HS-5 (cell line): ENCODE results near the gene CHCHD5.
"Not testable (repeated sequence)": the region's sequence is repeated elsewhere in the genome, so short reads cannot be mapped to it uniquely, and the experiment has no call there.

Experiments used
- DNase-seq: peaks from one replicate; pipeline ENCODE4 v3.0.0-alpha.2; 2012; ENCODE audit warnings: low read depth

The CHCHD5 gene, protein sequence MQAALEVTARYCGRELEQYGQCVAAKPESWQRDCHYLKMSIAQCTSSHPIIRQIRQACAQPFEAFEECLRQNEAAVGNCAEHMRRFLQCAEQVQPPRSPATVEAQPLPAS

DNA sequence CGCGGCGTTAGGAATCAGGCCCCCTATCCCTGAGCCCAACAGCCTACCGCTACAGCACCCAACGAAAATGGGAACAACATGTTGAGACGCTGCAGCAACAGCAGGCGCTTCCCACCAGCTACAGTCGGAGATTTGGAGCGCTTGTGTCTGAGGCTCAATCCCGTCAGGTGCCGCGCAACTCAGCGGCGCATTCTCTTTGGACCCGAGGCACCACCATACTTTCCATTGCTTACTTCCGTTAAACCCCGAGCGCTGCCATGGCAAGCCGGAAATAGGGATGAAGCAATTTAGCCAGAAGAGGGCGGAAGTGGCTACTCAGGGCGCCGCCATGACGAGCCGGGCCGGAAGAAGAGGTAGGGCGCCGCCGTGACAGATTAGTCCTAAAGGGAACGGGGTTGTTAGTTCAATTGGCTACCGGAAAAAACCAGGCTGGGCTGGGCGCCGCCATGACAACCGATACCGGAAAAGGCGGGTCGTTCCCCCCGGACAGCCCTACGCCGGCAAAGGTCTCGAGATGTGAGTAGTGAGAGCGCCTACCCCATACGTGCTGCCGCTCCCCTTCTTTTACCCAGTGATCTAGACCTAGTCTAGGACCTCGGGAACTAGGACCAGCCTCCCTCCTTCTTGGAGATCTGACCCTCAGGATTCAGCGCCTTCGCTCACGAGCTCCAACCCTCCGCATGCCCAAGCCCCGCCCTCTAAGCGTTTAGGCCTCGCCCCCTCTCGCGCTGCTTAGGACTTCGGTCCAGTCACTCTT is at the start of gene CHCHD5:
TSS of gene CHCHD5 (plus strand) at position 476 of the 757 bp plus-strand sequence. CDS start at position 515, 39 bp downstream.
- DNase-seq: peak; percentile 92

GRCh38 chr2:112534826-112535225 is 49.6 kb upstream of the CHCHD5 start:
- no peak for DNase-seq

DNA sequence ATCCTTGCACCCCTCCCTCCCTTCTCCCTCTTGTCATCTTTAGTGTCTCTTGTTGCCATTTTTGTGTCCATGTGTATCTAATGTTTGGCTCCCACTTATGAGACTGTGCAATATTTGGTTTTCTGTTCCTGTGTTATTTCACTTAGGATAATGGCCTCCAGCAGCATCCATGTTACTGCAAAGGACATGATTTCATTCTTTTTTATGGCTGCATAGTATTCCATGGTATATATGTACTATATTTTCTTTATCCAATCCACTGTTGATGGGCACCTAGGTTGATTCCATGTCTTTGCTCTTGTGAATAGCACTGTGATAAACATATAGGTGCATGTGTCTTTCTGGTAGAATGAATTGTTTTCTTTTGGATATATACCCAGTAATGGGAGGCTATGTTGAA is 47.7 kb upstream of the CHCHD5 start:
- not testable (repeated sequence) for DNase-seq

- no peak for DNase-seq
Observed at GRCh38 chr2:112539306-112539705, 45.1 kb upstream of the CHCHD5 start.

- no peak for DNase-seq
Observed at GRCh38 chr2:112540906-112541305, 43.5 kb upstream of the CHCHD5 start.

DNA sequence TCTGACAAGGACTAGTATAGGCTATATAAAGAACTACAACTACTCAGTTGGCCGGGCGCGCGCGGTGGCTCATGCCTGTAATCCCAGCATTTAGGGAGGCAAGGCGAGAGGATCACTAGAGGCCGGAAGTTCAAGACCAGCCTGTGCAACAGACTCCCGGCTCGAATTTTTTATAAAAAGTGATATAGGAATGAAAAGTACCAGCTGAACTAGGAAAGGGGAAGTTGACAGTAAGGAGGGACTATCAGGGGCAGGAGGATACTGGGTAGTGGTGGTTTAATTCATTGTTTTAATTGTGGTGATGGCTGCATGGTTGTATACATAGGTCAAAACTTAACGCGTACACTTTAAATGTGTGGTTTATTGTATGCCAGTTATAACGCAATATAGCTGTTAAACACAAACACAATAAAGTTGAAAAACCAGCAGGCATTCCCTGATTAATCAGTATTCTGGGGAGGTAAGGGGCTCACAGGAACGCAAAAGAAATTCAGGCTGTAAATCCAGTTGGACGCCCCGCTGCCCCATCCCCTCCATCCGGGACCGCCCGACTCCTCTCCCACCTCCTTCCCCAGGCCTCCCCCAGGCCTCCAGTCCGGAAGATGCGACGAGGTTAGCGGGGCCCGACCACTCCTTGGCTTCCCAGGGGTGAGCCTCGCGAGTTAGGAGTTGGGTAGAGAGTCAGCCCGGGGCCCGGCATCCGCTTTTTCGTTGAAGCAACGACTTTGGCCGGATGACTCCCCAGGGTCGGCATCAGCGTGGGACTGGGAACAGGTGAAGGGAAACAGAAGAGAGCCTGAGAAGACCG is 42.9 kb upstream of the CHCHD5 start:
- DNase-seq: no peak

DNA sequence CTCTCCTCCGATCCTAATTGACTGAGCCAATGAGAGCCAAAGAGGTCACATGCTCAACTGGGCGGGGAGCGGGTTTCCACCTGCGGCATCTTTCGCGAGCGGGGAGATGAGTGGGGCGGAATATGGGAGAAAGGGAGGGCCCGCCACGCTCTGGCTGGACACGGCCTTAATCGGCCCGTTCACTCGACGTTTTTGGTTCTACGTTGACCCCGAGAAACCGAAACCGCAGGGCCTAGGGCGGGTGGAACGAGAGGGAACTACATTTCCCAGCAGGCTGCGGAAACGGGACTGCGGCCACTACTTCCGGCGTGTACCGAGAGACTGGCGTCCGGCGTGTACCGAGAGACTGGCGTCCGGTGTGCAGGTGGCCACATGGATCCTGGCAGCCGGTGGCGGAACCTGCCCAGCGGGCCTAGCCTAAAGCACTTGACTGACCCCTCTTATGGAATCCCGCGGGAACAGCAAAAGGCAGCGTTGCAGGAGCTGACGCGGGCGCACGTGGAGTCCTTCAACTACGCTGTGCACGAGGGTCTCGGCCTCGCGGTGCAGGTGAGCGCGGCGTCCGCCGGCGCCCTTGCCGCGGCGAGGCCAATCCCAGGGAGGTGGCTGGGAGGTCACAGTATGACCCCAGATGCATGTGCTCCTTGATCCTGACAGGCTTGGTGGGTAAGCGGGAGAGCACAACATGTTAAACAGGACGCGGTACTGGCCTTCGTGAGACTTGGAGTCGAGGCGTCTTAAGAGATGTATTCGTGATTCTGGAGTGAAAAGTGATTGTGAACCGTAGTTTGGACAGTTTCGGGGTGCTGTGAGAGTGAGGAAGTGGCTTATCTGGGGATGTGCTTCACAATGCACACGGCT is 42.1 kb upstream of the CHCHD5 start, which contains the start of gene POLR1B:
TSS of gene POLR1B (plus strand) at position 343 of the 861 bp plus-strand sequence. CDS start at position 373, 30 bp downstream.
- DNase-seq: peak; percentile 68

GRCh38 chr2:112542984-112543661 is 41.3 kb upstream of the CHCHD5 start:
- DNase-seq: no peak

DNA sequence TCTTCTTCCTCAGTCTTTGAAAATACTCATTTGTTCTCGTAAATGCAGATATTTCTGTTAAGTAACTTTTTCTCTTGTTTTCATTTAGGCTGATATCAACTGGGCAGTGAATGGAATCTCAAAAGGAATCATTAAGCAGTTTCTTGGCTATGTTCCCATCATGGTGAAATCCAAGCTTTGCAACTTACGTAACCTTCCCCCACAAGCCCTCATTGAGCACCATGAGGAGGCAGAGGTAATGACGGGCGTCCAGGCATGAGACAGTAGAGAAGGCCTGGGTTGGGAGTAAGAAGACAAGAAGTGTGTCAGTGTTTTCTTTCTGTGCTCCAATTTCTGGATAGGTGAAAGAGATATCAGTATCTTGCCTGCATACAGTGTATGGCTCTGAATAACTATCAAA is 37.1 kb upstream of the CHCHD5 start:
- DNase-seq: no peak

DNA sequence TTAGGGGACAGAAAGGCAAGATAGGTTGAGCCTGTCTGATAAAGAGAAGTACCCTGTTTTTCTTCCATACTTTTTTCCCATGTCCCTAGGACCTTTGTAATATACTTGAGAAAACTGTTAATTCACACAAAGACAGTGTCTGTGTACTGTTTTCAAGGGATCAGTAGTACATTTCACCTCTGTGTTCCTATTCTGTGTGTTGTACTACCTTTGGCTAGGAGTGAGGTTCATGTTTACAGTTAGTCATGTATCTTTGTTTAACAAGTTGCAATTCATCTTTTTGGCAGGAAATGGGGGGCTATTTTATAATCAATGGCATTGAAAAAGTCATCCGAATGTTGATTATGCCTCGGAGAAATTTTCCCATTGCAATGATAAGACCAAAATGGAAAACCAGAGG is 35.4 kb upstream of the CHCHD5 start:
- DNase-seq: no peak

DNA sequence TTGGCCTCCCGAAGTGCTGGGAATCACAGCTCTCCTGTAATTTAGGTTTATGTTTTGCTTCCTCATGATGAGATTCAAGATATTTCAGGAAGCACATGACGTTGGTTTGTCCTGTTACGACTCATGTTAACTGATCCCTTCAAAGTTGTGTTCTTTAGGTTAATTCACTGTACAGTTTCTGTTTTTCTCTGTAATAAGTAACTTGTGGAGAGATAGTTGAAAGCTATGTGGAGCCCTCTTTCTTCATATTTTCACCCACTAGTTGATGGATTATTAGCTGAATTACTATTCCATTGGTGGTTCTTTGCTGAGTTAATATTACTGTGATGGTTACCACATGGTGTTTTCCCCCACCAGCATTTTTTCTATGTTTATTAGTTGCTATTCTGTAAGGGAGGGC is 18.3 kb upstream of the CHCHD5 start:
- DNase-seq: no peak

GRCh38 chr2:112566508-112566907 is 17.9 kb upstream of the CHCHD5 start:
- DNase-seq: not testable (repeated sequence)

DNA sequence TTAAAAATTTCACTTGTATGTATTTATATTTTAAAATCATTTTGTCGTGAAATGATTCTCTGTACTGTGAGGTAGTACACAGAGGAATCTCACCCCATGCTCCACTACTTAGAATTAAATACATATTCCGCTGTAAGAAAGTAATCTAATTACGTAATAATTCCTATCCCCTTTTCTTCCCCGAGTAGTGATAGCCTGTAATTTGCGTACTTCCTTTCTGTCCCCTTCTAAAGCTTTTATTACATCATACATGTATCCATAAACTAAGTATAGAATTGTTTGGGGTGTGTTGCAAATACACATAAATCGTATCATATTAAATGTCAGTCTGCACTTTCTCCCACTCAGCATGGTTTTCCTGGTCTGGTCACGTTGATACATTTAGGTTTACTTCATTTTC is 12.4 kb upstream of the CHCHD5 start:
- DNase-seq: no peak

GRCh38 chr2:112577756-112578155 is 6.7 kb upstream of the CHCHD5 start:
- no peak for DNase-seq

GRCh38 chr2:112579241-112579640 is 5.2 kb upstream of the CHCHD5 start:
- DNase-seq: peak; percentile 97

- no peak for DNase-seq
Observed at GRCh38 chr2:112580084-112580483, 4.3 kb upstream of the CHCHD5 start.

- peak; percentile 65 for DNase-seq
Observed at GRCh38 chr2:112582314-112582746, 2.1 kb upstream of the CHCHD5 start.

DNA sequence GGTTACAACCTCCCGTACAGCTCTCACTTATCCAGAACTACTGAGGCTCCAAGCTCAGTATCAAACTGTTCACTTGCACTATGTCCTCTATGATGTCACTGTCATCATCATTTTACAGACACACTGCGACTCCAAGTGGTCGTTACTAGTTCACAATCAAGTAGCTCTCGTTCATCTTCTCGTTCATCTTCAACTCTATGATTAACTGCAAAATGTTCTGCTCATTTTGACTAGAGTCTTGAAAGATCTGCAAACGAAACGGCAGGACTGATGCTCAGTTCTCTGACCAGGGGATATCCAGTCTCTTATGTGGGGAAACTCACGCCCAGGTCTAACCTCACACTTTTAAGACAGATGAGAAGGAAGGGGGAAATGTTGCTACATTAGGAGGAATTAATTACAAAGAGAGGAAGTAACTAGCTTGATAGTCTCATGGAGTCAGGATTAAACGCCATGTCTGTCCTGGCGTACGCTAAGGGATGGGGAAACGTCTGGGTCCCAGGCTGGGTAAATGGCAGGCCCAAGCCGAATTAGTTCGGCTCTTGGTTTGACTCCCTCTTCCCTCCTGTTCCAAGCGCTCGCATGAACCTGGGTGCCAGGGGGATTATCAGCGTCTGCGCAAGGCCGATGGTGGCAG is 794 bp upstream of the CHCHD5 start:
- DNase-seq: no peak

DNA sequence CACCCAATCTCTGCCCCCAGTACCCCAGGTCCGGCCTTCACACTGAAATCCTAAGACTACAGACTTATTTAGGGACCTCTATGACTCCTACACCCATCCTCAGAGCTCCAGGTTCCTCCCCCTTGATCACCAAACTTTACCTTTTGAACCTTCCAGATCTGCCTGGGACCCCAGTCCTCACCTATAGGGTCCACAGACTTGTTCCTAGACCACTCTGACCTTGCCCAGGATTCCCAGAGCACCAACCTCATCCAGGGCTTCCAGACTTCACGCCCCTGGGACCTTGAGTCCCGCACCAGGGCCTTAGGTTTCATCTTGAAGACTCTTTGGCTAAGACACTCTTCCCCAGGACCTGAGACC is 462 bp downstream of the CHCHD5 start:
- DNase-seq: no peak

DNA sequence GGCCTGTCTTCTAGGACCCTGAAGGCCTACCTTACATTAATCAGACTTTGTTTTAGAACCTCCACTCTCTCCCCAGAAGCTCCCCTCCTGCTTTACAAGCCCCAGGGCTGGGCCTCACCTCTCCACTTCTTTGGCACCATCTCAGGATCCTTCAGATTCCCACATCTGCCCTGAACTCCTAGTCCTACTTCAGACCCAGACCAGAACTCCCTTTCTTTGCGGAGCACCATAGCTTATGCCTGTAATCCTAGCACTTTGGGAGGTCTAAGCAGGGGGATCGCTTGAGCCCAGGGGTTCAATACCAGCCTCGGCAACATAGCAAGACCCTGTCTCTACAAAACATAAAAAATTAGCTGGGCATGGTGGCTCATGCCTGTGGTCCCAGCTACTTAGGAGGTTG is 991 bp downstream of the CHCHD5 start:
- DNase-seq: no peak
